K562 (cell line): ENCODE results near the gene CBX3. TPM values are rescaled to one million over a fixed set of nuclear protein-coding genes. Genes with fewer than 3 reads are reported as not detected.
A peak's percentile ranks its signal among the peaks of the same experiment; 100 is the strongest.

ENCODE experiments used
- BRF1 ChIP-seq: IDR thresholded peaks from 3 replicates; pipeline ENCODE4 v1.6.1; 2011; ENCODE audit warnings: borderline replicate concordance, mild to moderate bottlenecking; ENCODE audit not compliant: insufficient read length; ENCODE audit errors: extremely low read depth
- CHD1 ChIP-seq: fragments of 200-600 bp; sonication (generic); IDR thresholded peaks from one replicate; pipeline ENCODE4 v1.6.1; 2012; ENCODE audit warnings: mild to moderate bottlenecking, moderate library complexity, low read length, inconsistent platforms
- FOSL1 ChIP-seq: fragments of 200-800 bp; sonication (Bioruptor generic); conservative IDR thresholded peaks from 2 replicates; pipeline ENCODE4 v1.6.1; 2016; ENCODE audit warnings: missing genetic modification characterization, missing compliant biosample characterization
- HNRNPL ChIP-seq: fragments of 200-400 bp; formaldehyde crosslinking; IDR thresholded peaks from 2 replicates; pipeline ENCODE4 v1.6.1; 2017; ENCODE audit warnings: low read depth, mild to moderate bottlenecking, low read length
- MCM2 ChIP-seq: fragments of 450-650 bp; IDR thresholded peaks from 2 replicates; pipeline ENCODE4 v1.6.1; 2017; ENCODE audit warnings: low read depth, mild to moderate bottlenecking
- NEUROD1 ChIP-seq: fragments of 150-350 bp; IDR thresholded peaks from 2 replicates; pipeline ENCODE4 v1.6.1; 2014; ENCODE audit warnings: borderline replicate concordance, low read length, low read depth; ENCODE audit not compliant: partially characterized antibody
- RBM15 ChIP-seq: fragments of 200-400 bp; formaldehyde crosslinking; IDR thresholded peaks from 2 replicates; pipeline ENCODE4 v1.6.1; 2018; ENCODE audit warnings: mild to moderate bottlenecking, low read length, moderate library complexity; ENCODE audit not compliant: insufficient read depth
- RUNX1 ChIP-seq: sonication (generic); IDR thresholded peaks from 2 replicates; pipeline ENCODE4 v1.6.1; 2016; ENCODE audit warnings: antibody characterized with exemption, low read depth
- ZNF140 ChIP-seq: fragments of 250-450 bp; sonication (Bioruptor Pico); IDR thresholded peaks from 2 replicates; pipeline ENCODE4 v1.8.0; 2021; ENCODE audit warnings: moderate library complexity, mild to moderate bottlenecking, inconsistent platforms
- ZNF347 ChIP-seq: fragments of 450-650 bp; formaldehyde crosslinking; IDR thresholded peaks from 2 replicates; pipeline ENCODE4 v1.4.0; 2020; ENCODE audit warnings: low read depth, mild to moderate bottlenecking, moderate library complexity
- ZNF354B ChIP-seq: fragments of 250-450 bp; sonication (Bioruptor Pico); IDR thresholded peaks from 2 replicates; pipeline ENCODE4 v1.4.0; 2020
- ZNF431 ChIP-seq: sonication (generic); formaldehyde crosslinking; IDR thresholded peaks from 2 replicates; pipeline ENCODE4 v1.8.0; 2022; ENCODE audit warnings: mild to moderate bottlenecking, missing genetic modification reagents
- ZNF79 ChIP-seq: fragments of 250-450 bp; sonication (Bioruptor Pico); IDR thresholded peaks from 2 replicates; pipeline ENCODE4 v1.4.0; 2020; ENCODE audit warnings: low read depth, mild to moderate bottlenecking, moderate library complexity
- polyA plus RNA-seq, 8 experiments: library from polyadenylated mRNA; depleted of rRNA in 4 of 8; stranded (reverse) in 5 of 8; unstranded in 3 of 8; fragments of >200 nt; fragmentation: Nextera tagmentation in 2 of 8; fragmentation: Illumina TruSeq in 1 of 8; extraction: Ambion mirVana in 2 of 8; extraction: Trizol in 1 of 8; gene quantifications; 2 replicates each; pipeline versions ENCODE4 v1.2.1 to v1.2.3, GENCODE V29; 2011 to 2014; ENCODE audit warnings: inconsistent platforms in 1 of 8, missing spikeins in 1 of 8
- total RNA-seq, 7 experiments: library from RNA; depleted of rRNA in 6 of 7; stranded (reverse); fragments of >200 nt in 6 of 7; fragmentation: Illumina TruSeq in 2 of 7; extraction: Trizol in 2 of 7; gene quantifications; 2 replicates each; pipeline versions ENCODE4 v1.2.1 to v1.2.3, GENCODE V29; 2011 to 2021; ENCODE audit warnings: low replicate concordance in 1 of 7
- TF ChIP-seq, protein P1 (sequence below): fragments of 450-650 bp; conservative IDR thresholded peaks from 2 replicates; pipeline ENCODE4 v1.6.1; 2016; ENCODE audit warnings: missing genetic modification characterization, low read depth, mild to moderate bottlenecking, control low read depth, missing compliant biosample characterization
- TF ChIP-seq, protein P2 (sequence below): fragments of 450-650 bp; IDR thresholded peaks from 2 replicates; pipeline ENCODE4 v1.6.1; 2016; ENCODE audit warnings: low read depth
- TF ChIP-seq, protein P3 (sequence below): fragments of 250-450 bp; sonication (Bioruptor Pico); IDR thresholded peaks from 2 replicates; pipeline ENCODE4 v1.4.0; 2020; ENCODE audit warnings: mild to moderate bottlenecking

The CBX3 gene
- total and polyA plus RNA-seq, 9 of the 15 experiments (the other 6 are each of a cell fraction or from before 2014, with no cell fraction given), result 198 to 413 (median 328) TPM

DNA sequence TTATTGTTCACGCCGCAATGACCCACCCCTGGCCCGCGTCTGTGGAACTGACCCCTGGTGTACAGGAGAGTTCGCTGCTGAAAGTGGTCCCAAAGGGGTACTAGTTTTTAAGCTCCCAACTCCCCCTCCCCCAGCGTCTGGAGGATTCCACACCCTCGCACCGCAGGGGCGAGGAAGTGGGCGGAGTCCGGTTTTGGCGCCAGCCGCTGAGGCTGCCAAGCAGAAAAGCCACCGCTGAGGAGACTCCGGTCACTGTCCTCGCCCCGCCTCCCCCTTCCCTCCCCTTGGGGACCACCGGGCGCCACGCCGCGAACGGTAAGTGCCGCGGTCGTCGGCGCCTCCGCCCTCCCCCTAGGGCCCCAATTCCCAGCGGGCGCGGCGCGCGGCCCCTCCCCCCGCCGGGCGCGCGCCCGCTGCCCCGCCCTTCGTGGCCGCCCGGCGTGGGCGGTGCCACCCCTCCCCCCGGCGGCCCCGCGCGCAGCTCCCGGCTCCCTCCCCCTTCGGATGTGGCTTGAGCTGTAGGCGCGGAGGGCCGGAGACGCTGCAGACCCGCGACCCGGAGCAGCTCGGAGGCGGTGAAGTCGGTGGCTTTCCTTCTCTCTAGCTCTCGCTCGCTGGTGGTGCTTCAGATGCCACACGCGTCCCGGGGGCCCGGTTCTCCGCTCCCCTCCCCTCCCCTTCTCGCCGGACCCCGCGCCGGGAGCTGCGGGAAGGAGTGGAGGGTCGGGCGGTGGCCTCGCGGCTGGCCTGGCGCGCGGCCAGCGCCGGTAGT lies at the start of gene CBX3 (continued):
- TF ChIP-seq, protein P1, sequence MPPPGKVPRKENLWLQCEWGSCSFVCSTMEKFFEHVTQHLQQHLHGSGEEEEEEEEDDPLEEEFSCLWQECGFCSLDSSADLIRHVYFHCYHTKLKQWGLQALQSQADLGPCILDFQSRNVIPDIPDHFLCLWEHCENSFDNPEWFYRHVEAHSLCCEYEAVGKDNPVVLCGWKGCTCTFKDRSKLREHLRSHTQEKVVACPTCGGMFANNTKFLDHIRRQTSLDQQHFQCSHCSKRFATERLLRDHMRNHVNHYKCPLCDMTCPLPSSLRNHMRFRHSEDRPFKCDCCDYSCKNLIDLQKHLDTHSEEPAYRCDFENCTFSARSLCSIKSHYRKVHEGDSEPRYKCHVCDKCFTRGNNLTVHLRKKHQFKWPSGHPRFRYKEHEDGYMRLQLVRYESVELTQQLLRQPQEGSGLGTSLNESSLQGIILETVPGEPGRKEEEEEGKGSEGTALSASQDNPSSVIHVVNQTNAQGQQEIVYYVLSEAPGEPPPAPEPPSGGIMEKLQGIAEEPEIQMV (tag), result no peak
- TF ChIP-seq RBM15 (no peak), ZNF79 (CRISPR knock-in tag) (no peak), NEUROD1 (peak; percentile 40), FOSL1 (tag) (no peak; the same call in 1 of the 2 replicates), BRF1 (no peak), ZNF431 (peak; percentile 33; the same call in 1 of the 2 replicates), RUNX1 (0 out of 2 replicates have a peak, but pooled peaks have one; percentile 52), CHD1 (peak; percentile 49), ZNF140 (no peak), HNRNPL (peak; percentile 63), ZNF354B (CRISPR knock-in tag) (no peak), MCM2 (no peak), ZNF347 (CRISPR knock-in tag) (no peak)
- TF ChIP-seq, protein P2, sequence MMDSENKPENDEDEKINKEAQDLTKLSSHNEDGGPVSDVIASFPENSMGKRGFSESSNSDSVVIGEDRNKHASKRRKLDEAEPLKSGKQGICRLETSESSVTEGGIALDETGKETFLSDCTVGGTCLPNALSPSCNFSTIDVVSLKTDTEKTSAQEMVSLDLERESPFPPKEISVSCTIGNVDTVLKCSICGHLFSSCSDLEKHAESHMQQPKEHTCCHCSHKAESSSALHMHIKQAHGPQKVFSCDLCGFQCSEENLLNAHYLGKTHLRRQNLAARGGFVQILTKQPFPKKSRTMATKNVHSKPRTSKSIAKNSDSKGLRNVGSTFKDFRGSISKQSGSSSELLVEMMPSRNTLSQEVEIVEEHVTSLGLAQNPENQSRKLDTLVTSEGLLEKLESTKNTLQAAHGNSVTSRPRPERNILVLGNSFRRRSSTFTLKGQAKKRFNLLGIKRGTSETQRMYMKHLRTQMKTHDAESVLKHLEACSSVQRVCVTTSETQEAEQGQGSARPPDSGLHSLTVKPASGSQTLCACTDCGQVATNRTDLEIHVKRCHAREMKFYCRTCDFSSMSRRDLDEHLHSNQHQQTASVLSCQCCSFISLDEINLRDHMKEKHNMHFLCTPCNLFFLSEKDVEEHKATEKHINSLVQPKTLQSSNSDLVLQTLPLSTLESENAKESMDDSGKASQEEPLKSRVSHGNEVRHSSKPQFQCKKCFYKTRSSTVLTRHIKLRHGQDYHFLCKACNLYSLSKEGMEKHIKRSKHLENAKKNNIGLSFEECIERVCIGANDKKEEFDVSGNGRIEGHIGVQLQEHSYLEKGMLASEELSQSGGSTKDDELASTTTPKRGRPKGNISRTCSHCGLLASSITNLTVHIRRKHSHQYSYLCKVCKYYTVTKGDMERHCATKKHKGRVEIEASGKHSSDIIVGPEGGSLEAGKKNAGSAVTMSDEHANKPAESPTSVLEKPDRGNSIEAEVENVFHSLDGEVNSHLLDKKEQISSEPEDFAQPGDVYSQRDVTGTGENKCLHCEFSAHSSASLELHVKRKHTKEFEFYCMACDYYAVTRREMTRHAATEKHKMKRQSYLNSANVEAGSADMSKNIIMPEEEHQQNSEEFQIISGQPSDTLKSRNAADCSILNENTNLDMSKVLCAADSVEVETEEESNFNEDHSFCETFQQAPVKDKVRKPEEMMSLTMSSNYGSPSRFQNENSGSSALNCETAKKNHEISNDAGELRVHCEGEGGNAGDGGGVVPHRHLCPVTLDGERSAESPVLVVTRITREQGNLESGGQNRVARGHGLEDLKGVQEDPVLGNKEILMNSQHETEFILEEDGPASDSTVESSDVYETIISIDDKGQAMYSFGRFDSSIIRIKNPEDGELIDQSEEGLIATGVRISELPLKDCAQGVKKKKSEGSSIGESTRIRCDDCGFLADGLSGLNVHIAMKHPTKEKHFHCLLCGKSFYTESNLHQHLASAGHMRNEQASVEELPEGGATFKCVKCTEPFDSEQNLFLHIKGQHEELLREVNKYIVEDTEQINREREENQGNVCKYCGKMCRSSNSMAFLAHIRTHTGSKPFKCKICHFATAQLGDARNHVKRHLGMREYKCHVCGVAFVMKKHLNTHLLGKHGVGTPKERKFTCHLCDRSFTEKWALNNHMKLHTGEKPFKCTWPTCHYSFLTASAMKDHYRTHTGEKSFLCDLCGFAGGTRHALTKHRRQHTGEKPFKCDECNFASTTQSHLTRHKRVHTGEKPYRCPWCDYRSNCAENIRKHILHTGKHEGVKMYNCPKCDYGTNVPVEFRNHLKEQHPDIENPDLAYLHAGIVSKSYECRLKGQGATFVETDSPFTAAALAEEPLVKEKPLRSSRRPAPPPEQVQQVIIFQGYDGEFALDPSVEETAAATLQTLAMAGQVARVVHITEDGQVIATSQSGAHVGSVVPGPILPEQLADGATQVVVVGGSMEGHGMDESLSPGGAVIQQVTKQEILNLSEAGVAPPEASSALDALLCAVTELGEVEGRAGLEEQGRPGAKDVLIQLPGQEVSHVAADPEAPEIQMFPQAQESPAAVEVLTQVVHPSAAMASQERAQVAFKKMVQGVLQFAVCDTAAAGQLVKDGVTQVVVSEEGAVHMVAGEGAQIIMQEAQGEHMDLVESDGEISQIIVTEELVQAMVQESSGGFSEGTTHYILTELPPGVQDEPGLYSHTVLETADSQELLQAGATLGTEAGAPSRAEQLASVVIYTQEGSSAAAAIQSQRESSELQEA, result no peak
- TF ChIP-seq, protein P3, sequence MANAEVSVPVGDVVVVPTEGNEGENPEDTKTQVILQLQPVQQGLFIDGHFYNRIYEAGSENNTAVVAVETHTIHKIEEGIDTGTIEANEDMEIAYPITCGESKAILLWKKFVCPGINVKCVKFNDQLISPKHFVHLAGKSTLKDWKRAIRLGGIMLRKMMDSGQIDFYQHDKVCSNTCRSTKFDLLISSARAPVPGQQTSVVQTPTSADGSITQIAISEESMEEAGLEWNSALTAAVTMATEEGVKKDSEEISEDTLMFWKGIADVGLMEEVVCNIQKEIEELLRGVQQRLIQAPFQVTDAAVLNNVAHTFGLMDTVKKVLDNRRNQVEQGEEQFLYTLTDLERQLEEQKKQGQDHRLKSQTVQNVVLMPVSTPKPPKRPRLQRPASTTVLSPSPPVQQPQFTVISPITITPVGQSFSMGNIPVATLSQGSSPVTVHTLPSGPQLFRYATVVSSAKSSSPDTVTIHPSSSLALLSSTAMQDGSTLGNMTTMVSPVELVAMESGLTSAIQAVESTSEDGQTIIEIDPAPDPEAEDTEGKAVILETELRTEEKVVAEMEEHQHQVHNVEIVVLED (CRISPR knock-in tag), result peak; percentile 9
